ENCODE results near the gene GTF2IRD1. TPM values are rescaled to one million over a fixed set of nuclear protein-coding genes. Genes with fewer than 3 reads are reported as not detected.
"Not testable (repeated sequence)": the region's sequence is repeated elsewhere in the genome, so short reads cannot be mapped to it uniquely, and the experiment has no call there.

The GTF2IRD1 gene
- total RNA-seq, 1 donor from 2014 or later: 32.6 TPM

- Mint-ChIP-seq H3K27me3 (ENCODE audit: unreplicated experiment) (peaks cover 5% of the 10 kb centered on the region), H3K9me3 (ENCODE audit: unreplicated experiment) (no peaks in the 10 kb centered on the region), H3K27ac (ENCODE audit: unreplicated experiment) (no peak overlapping the region), H3K4me1 (ENCODE audit: unreplicated experiment) (no peaks in the 10 kb centered on the region), H3K4me3 (ENCODE audit: unreplicated experiment) (peak overlapping the region; percentile 11), H3K36me3 (ENCODE audit: low read depth, unreplicated experiment) (peaks cover 12% of the 10 kb centered on the region)
- peak; percentile 14 for DNase-seq (ENCODE audit: low spot score)
- TF ChIP-seq, protein P1, sequence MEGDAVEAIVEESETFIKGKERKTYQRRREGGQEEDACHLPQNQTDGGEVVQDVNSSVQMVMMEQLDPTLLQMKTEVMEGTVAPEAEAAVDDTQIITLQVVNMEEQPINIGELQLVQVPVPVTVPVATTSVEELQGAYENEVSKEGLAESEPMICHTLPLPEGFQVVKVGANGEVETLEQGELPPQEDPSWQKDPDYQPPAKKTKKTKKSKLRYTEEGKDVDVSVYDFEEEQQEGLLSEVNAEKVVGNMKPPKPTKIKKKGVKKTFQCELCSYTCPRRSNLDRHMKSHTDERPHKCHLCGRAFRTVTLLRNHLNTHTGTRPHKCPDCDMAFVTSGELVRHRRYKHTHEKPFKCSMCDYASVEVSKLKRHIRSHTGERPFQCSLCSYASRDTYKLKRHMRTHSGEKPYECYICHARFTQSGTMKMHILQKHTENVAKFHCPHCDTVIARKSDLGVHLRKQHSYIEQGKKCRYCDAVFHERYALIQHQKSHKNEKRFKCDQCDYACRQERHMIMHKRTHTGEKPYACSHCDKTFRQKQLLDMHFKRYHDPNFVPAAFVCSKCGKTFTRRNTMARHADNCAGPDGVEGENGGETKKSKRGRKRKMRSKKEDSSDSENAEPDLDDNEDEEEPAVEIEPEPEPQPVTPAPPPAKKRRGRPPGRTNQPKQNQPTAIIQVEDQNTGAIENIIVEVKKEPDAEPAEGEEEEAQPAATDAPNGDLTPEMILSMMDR (IDR thresholded peaks at IDR 0.05; ENCODE audit: unreplicated experiment): peak; percentile 79
Observed at GRCh38 chr7:74544706-74545469, 91.2 kb downstream of the GTF2IRD1 start.

DNA sequence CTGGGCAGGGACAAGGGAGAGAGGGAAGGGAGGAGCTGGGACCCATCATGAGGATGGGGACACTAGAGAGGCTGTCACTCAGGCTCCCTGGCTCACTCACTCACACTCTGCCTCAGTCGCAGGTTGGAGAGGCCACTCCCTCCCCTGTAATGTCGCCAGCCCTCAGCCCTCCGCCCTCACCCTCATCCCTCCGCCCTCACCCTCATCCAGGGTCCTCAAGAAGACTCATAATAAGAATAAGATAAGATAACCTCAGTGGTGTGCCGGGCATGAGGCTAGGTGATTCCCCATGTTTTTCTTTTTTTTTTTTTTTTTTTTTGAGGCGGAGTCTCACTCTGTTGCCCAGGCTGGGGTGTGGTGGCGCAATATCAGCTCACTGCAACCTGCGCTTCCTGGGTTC, 92.2 kb downstream of the GTF2IRD1 start:
- no peak overlapping the region for H3K27ac Mint-ChIP-seq (ENCODE audit: unreplicated experiment)
- no peaks in the 10 kb centered on the region for H3K9me3 Mint-ChIP-seq (ENCODE audit: unreplicated experiment)
- peaks cover 5% of the 10 kb centered on the region for H3K27me3 Mint-ChIP-seq (ENCODE audit: unreplicated experiment)
- no peak for DNase-seq (ENCODE audit: low spot score)
- H3K4me3 Mint-ChIP-seq (ENCODE audit: unreplicated experiment): no peak overlapping the region
- TF ChIP-seq, protein P1 (IDR thresholded peaks at IDR 0.05; ENCODE audit: unreplicated experiment): no peak
- no peaks in the 10 kb centered on the region for H3K4me1 Mint-ChIP-seq (ENCODE audit: unreplicated experiment)
- H3K36me3 Mint-ChIP-seq (ENCODE audit: low read depth, unreplicated experiment): peaks cover 12% of the 10 kb centered on the region

GRCh38 chr7:74553596-74554012, 99.9 kb downstream of the GTF2IRD1 start:
- DNase-seq (ENCODE audit: low spot score); H3K27ac Mint-ChIP-seq (ENCODE audit: unreplicated experiment); H3K4me1 Mint-ChIP-seq (ENCODE audit: unreplicated experiment); H3K4me3 Mint-ChIP-seq (ENCODE audit: unreplicated experiment); H3K27me3 Mint-ChIP-seq (ENCODE audit: unreplicated experiment); H3K9me3 Mint-ChIP-seq (ENCODE audit: unreplicated experiment); H3K36me3 Mint-ChIP-seq (ENCODE audit: low read depth, unreplicated experiment): not testable (repeated sequence)

GRCh38 chr7:74554178-74554577, 100.5 kb downstream of the GTF2IRD1 start:
- Mint-ChIP-seq H3K4me1 (ENCODE audit: unreplicated experiment) (no peaks in the 10 kb centered on the region), H3K36me3 (ENCODE audit: low read depth, unreplicated experiment) (peaks cover 10% of the 10 kb centered on the region), H3K9me3 (ENCODE audit: unreplicated experiment) (no peaks in the 10 kb centered on the region), H3K27ac (ENCODE audit: unreplicated experiment) (no peak overlapping the region), H3K27me3 (ENCODE audit: unreplicated experiment) (peaks cover 6% of the 10 kb centered on the region), H3K4me3 (ENCODE audit: unreplicated experiment) (no peak overlapping the region)
- no peak for DNase-seq (ENCODE audit: low spot score)
- TF ChIP-seq, protein P1 (IDR thresholded peaks at IDR 0.05; ENCODE audit: unreplicated experiment): no peak

DNA sequence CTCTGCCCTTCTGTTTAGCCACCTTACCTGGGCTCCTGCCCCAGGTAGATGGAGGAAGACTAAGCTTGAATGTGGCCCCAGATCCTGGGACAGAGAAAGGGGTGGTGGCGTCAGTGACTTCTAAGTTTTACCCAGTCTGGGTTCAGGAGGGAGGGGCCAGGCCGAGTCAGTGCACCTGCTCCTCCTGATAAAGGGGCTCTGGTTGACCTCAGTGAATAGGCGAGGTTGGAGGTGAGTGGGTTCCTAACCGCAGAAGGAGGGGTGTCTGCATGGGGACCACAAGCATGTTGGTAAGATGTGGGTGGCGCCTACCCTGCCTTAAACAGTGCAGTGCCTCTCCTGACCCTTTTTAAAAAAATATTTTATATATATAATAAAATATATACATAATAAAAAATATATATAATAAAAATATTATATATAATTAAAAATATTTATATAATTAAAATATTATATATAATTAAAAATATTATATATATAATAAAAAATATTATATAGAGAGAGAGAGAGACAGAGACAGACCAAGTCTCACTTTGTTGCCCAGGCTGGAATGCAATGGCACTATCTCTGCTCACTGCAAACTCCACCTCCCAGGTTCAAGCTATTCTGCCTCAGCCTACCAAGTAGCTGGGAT, 106.5 kb downstream of the GTF2IRD1 start:
- no peaks in the 10 kb centered on the region for H3K4me1 Mint-ChIP-seq (ENCODE audit: unreplicated experiment)

More for the DNA sequence above, 106.5 kb downstream of the GTF2IRD1 start:
- H3K36me3 Mint-ChIP-seq (ENCODE audit: low read depth, unreplicated experiment): peaks cover 10% of the 10 kb centered on the region
- H3K27ac Mint-ChIP-seq (ENCODE audit: unreplicated experiment): no peak overlapping the region
- peaks cover 3% of the 10 kb centered on the region for H3K27me3 Mint-ChIP-seq (ENCODE audit: unreplicated experiment)
- DNase-seq (ENCODE audit: low spot score): no peak
- TF ChIP-seq, protein P1 (IDR thresholded peaks at IDR 0.05; ENCODE audit: unreplicated experiment): no peak
- no peaks in the 10 kb centered on the region for H3K9me3 Mint-ChIP-seq (ENCODE audit: unreplicated experiment)
- H3K4me3 Mint-ChIP-seq (ENCODE audit: unreplicated experiment): no peak overlapping the region

Measured in endothelial cell (in vitro differentiated cells).